Testis (tissue), 2 donors: ENCODE measurements around the gene SCN3A.

Experiments
- CTCF ChIP-seq, 3 experiments: fragments of 450-650 bp in 2 of 3; fragments of 200-600 bp in 1 of 3; sonication (generic) in 1 of 3; IDR thresholded peaks; one replicate each; pipeline ENCODE4 v1.5.1; 2016 to 2019; ENCODE audit warnings: antibody characterized with exemption in 3 of 3, mild to moderate bottlenecking in 2 of 3, moderate library complexity in 1 of 3
- POLR2A ChIP-seq: fragments of 450-650 bp; IDR thresholded peaks from one replicate; pipeline ENCODE4 v1.6.1; 2017; ENCODE audit warnings: antibody characterized with exemption, mild to moderate bottlenecking, moderate library complexity

GRCh38 chr2:165203689-165204559 lies at the start of gene SCN3A:
- TF ChIP-seq POLR2A (no peak), CTCF (IDR thresholded peaks at IDR 0.05) (peak; percentile 37 to 74 (median 46))
